ENCODE measurements around the gene DTNB.
"Not testable (repeated sequence)": the region's sequence is repeated elsewhere in the genome, so short reads cannot be mapped to it uniquely, and the experiment has no call there.

Gene DTNB

DNA sequence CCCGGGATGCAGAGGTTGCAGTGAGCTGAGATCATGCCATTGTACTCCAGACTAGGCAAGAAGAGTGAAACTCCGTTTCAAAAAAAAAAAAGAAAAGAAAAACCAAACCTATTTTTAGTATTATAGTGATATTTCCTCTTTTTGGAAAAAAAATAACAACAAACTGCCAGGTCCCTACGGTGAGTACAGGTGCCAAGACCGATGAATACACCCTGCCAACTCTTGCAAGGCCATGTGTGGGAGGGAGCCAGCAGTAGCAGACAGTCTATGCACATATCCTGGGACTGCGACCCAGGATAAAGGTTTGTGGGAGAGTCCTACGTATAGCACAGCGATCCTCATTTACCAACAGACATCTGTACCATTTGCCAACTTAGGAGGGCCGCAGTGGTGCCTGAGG, 262.1 kb downstream of the DTNB start:
- no peak for DNase-seq

DNA sequence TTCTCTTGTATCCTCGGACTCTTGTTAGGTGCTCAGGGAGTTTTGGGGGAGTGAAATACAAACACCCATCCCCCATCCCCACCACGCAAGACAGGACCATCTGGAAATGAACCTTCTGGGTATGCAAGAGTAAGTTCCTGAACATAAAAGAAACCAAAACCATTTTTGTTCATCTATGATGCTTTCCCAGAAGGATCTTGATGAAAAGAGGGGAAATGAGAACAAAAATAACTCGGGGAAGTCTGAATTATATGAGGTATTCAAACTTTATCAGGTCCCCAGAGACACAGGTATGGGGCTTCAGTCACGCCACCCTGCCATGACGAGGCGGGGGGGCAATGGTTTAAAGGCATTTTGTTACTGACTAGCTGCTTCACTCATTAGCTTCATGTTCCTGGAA, 263.0 kb downstream of the DTNB start:
- DNase-seq = no peak

DNA sequence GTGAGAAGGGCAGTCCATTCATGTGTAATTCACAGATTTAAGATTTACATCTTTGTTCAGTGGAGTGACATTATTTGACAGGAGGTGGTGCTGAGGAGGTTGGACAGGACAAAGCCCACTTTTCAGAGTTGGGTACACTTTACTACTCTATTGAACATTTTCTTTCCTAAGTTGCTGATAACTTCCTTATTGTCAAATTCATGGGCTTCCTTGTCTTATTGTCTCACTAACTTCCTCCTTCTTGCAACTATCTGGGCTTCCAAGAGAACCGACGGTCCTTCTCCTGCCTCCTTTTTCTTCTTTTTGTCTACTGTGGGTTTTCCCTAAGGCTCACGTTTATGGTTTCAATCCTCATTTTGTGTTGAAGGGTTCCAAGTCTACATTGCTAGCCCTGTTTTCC, 263.9 kb downstream of the DTNB start:
- DNase-seq = no peak

DNA sequence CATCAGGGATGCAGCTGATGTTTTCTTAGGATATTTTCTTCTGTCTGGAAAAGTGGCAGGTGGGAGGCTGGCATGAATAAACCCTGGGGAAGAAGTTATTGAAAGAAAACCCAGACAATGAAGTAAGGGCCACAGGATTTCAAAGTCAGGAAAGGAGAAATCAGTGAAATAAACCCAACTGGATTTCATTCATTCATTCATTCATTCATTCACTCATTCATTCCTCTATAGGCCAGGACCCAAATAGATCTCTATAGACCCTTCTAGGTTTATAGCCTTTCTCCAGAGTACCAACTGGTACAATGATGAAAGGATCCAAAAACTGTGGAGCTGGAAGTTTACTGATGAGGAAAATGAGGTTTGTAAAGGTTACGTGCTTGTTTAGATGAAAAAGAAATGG, 264.3 kb downstream of the DTNB start:
- no peak for DNase-seq

DNA sequence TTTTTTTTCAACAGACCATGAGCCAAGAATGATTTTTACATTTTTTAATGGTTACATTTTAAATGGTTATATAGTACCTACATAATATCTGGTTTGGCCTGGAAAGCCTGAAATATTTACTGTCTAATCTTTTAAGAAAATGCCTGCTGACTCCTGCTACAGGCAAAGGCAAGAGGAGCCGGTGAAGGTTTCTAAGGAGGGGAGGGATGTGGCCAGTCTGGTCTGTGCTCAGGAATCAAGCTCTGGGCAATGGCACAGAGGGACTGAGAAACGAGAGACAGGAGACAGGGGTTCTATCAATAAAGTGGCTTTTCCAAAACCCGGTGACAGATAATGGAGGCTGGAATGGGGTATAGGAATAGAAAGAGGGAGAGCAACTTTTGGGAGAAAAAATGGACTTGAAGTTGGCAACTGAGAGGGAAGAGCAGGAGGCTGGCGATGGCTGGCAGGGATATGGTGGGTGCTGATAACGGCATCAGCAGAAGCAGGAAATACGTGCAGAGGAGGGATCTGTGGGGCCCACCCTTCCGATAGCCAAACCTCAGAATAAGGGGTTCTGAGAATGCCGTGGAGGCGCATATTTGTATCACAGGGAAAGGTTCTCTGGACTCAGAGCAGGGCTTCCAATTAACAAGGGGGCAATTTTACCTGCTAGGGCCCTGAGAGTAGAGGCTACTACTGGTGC, 267.6 kb downstream of the DTNB start:
- no peak for DNase-seq

DNA sequence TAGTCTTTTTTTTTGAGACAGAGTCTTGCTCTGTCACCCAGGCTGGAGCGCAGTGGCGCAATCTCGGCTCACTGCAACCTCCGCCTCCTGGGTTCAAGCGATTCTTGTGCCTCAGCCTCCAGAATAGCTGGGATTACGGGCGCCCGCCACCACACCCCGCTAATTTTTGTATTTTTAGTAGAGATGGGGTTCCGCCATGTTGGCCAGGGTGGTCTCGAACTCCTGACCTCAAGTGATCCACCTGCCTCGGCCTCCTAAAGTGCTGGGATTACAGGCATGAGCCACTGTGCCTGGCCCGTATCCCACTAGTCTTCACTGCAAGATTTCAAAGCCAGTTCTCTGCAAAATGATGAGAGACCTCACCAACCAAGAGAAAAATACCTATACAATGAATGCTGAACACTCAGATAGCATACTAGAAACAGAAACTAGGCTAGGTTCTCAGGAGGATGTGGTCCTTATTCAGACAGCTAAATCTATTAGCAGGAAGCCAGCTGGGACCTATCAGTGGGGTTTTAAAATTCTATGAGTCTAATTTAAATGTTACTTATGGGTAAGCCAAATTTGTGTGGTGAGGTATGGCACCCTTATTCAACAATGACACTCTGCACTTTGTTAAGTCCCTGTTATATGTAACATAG, 270.1 kb downstream of the DTNB start:
- DNase-seq = not testable (repeated sequence)

DNA sequence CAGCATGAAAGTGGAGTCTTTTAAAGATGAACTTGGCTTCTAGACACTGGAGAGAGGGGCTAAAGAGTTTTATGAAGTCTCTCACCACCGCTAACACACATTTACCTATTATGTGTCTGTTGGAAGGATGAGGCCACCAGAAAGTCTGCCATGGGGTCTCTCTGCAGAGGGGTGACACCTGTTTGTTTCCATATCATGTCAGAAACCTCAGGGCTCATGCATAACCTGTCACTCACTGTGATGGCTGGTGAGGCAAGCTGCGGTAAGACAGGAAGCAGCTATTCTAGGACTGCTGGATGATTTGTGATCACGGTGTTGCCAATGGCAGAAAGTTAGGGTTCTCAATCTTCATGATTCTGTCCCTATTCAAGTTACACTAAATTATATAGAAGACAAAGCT, 270.9 kb downstream of the DTNB start:
- DNase-seq = no peak

DNA sequence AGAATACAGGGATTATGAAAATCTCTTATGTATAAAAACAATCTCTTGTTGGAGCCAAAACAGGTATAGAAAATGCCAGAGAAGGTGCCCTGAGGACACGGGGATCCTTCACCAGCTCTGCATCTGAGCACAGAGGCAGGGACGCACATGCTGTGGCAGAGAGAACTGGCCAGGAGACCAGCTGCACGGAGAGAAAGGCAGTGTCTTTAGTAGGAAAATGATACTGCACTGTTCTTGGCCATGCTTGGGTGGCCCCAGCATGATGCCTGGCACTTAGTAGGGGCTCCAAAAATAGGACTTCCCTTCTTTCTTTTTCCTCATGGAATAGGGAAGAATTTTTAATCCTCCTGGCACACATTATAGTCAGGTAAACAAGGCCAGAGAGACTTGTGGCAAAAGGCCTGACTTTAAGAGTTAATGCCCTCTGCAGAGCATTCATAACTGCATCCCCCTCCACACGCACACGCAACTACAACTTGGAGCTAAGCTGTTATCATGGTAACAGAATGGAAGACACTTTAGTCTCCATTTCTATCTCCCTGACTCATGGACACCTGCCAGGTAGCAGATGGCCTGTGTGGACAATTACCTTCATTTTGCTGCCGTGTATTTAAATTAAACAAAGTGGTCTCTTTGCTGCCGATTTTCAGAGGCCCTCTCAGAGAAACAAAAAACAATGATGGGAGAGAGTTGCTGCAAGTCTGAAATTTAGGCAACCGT, 271.9 kb downstream of the DTNB start:
- DNase-seq = no peak

DNA sequence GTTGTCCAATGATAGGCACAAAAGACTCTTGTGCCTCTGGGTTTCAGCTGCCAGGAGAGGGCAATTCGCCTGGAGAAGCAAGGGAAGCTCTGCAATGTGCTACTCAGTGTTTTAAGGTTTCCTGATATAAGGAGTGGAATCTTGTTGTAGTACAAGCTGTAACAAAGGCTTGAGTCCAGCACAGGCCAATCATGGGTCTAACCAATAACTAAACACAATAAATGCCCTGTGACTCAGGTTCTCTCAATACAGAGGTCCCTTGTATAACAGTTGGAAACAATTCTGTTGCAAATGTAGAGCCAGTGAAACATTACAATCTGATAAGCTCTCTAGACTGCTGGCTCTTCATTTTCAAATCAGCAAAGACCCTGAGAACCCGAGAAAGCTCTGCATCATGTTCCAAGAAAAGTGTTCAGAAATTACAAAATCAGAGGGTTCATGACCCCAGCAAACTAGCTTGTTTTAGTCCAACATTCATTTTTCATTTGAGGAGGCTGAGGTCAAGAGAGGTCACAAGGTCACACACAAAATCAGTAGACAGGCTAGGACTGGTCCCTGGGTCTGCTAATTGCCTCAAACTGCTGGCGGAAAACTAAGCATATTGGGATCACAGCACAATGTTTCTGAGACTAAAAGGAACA, 272.7 kb downstream of the DTNB start:
- no peak for DNase-seq

DNA sequence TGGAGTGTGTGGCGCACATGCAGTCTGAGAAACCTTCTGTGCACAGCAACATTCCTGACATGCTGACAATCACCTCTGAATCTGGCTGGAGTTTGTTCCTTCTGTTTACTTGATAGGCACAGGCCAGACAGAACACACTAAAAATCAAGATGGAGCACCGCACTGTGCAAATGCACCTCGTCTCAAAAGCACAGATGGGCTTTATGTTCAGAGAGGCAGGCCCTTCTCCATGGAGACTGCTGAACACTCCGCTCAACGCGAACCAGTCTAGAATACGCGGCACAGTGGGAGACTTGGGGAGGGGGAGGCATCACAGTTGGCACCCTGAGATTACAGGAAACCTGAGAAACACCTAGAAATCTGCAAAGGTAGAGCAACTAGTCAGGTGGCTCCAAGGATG, 273.2 kb downstream of the DTNB start:
- DNase-seq = no peak

DNA sequence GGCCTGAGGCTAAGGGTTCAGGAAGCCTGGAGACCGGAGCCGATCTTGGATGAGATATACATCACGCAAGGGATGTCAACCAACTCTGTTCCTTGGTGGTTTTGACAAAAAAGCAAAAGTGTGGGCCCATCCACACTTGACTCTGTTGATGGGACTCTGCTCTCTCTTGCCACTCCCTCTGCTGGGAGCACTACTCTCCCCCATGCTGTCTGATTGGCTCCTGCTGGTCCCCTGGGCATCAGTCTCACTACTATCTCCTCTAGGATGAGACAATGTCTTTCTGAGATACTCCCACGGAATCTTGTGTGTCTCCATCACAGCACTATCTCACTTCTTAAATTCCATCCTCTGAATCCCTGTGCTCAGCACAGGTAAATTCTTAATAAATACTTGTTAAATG, 274.8 kb downstream of the DTNB start:
- no peak for DNase-seq

DNA sequence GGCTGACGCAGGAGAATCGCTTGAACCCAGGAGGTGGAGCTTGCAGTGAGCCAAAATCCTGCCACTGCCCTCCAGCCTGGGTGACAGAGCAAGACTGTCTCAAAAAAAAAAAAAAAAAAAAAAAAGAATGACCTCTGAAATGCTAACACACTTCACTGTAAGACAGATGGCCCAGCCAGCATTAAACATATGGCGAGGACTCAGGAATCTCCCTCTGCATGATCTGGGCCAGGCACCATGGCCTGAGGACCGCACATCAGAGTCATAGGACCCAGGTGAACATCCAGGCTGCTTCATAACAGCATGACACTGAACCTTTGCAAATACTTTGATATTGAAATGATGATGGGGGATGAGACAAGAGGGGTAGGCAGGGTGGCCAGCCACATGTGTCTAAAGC, 275.6 kb downstream of the DTNB start:
- no peak for DNase-seq

DNA sequence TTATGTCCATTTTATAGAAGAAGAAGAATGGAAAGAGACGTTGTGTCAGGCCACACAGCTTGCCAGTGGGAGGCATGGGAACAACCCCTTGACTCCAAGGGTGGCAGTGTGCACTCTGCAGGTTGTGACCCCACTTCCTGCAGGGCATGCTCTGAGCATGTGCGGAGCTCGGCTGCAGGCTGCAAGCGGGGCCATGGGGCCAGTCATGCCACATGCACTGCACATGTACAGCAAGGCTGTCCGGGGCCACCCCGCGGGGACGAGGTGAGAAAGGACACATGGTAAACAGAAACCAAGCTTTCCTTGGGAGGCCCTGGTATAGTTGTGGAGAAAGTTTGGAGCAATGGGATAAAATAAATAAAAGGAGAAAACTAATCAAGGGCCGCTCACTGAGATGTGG, 284.2 kb downstream of the DTNB start:
- no peak for DNase-seq

DNA sequence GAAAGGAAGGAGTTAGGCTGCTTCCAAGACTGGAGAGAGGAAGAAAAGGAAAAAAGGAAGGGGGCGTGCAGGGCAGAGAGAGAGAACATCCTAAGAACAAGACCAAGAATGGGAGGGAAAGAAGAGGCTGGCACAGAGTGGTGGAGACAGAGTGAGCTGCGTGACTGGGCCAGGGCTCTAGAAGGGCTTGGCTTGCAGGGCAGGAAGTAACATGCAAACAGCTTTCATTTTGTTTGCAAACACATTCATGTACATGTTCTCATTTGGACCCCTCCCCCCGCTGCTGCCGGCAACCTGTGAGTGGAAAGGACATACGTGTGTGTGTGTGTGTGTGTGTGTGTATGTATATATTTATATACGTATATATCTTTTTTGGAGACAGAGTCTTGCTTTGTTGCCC, 284.9 kb downstream of the DTNB start:
- no peak for DNase-seq

DNA sequence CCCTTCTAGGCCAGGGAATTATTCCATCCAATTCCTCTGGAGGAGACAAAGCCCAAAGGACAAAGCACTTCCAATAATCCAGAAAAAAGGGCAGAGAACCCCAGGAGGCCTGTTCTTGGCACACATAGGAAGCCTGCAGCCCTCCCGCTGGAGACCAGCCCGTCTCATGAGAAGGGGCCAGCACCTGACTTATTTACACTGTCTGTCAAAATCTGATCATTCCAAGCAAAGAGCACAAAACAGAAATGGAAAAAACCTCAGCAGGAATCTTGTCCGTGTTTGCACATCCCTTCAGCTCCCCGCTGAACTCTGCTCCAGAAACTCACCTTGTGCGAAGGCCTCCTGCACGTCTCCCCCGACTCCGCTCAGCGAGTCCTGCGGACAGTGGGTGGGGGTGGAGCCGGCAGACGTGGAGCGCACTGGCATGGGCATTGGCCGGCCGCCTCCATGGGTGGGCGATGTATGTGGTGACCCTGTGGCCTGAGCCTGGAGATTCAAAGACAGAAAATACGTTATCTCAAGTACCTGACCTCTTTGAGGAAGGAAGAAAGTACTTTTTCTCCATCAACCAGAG, 285.4 kb downstream of the DTNB start:
- DNase-seq = no peak

DNA sequence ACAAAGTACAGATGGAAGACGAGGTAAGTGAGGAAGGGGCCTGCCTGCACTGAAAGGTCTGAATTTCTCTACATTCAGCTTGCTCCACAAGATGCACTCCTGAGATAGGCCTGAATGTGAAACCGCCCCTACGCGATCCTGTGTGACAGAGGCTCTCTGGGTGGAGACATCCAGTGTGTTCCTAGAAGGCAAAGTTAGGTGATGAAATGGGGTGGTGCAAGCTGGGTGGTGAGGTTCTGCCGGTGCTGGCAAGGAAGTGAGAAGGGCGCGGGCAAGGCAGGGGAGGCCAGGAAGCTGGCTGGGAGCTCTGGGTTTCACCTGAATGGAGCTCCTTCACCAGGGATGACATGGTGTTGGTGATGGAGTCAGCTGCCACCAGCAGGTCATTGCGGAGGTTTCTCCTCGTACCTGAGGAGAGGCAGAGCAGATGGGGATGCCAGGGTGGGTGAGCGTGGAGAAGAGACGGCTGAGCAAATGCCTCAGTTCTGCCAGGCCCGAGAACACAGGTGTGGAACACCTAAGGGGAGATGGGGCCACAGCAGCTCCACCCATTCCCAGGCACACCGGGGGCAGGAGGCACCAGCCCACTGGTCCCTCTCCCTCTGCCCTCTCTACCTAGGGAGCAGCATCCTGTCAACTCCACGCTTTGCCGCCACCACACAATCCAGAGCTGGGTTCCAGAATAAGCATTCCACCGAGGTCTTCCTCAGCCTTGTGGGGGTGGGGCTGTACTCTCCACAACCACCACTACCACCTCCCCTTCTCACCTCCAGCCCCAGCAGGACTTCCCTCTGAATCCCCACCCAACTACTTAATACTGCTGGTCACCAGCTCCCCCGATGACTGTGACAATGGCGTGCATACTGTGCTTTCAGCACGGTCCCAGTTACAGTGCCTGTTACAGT, 286.2 kb downstream of the DTNB start:
- no peak for DNase-seq

DNA sequence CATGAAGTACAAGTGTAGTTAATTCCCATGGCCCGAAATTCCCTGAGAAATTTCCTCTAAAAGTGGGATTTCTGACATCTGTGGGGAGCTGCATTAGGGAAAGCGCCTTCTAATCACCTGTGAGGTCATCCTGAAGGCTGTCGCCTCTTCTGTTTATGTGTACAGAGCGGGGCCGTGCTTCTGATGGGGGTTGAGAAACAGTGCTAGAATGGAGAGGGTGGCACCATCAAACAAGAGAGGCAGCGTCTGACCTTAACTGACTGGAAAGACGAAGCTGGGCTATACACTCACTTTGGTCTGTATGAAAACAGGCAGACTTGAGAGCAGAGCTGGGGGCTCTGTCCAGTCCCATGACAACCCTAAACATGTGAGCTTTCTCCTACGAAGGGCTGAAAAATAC, 287.5 kb downstream of the DTNB start:
- no peak for DNase-seq

DNA sequence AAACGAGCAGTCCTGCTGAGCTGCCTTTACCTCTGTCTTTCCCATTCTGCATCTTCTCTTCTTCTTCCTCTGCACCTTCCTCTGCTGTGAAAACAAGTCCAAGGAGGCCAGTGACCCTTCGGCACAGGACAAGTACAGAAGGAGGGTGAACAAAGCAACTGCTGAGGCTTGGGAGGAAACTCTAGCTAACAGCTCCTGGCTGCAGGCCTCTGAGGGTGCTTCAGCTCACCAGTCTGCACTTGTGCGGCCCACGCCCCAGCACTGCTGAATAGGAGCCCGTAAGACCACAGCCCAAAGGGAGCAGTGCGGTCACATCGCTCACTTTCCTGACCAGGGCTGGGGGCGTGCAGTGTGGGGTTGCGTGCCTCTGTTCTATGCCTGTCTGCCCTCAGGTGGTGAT, 289.6 kb downstream of the DTNB start:
- DNase-seq = no peak

DNA sequence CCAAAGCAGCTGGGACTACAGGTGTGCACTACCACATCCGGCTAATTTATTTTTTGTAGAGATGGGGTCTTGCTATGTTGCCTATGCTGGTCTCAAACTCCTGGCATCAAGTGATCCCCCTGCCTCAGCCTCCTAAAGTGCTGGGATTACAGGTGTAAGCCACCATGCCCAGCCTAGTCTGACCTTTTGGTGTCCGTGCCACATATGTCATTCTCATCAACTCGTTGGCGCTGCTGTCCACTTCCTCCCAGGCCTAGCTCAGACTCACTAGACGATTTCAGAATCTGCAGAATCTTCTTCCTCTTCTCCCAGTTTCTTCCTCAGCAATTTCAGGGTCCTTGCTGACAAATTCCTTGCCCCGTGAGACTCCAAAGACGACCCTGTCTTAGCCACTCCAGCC, 291.9 kb downstream of the DTNB start:
- DNase-seq = no peak

DNA sequence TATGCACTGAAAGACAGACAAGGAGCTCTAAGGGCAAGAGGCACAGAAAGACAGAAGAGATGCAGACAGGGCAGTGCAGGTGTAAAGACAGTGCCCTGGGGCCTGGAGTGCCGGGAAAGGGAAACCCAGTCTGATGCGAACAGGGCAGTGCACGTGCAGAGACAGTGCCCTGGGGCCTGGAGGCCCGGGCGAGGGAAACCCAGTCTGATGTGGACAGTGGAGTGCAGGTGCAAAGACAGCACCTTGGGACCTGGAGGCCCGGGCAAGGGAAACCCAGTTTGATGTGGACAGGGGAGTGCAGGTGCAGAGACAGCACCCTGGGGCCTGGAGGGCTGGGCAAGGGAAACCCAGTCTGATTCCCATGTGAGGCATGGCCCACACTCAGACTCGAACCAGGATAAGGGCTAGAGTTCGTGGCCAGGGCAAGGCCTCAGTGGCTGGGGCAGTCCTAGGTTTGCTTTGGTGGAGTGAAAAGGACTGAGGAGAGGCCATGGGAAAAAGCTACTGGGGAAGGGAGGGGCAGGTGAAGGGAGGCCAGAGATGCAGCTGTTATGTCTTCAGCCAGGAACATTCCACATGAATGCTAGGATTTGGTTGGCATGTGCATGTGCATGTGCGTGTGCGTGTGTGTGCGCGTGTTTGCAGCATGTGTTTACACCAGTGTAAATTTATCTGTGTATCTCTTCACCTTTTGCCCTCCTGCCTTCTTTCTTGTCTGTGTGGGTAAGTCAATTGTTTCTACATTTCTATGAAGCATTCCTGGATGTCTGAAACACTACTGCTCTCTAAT, 292.6 kb downstream of the DTNB start:
- no peak for DNase-seq

DNA sequence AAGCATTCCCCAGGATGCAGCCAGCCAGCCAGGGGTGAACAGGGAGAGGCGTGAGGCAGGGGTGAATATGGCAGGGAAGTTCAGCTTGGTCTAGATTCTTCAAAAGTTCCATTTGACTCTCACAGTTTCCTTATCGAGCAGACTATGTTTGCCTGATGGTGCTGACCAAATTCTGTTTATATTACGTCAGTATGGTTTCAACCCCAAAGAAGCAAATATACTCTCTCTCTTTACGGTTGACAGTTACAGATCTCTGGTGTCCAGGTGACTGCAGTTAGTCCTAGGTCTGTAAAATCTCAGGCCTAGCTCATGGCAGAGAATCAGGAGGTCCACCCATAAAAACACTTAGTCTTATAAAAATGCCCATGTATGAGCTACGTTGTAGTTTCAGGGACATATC, 293.4 kb downstream of the DTNB start:
- DNase-seq = no peak

DNA sequence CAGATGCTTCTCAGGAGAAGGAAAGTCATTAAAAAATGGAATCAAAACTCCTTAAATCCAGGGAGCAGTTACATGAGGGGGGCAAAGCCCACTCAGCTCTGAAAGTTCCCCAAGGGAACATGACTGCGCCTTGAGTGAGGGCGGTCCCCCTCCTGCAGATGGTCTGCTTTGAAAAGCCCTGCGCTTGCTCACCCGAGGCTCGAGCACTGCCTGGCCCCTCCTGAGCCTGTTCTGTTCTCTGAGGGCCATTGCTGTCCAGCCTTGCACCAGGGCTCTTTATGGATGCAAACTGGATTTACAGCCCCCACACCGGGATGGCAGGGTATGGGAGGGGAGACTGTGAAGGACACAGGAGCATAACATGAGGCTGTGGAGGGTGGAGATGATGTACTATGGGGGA, 293.8 kb downstream of the DTNB start:
- DNase-seq = no peak

Measured in activated CD4-positive, alpha-beta T cell treated with anti-CD3 and anti-CD28 coated beads, Interleukin-10, Interleukin-2, amounts not matched to agents 100 ng/mL and 50 ng/mL, durations not matched to agents 16 hours and 8 hours (primary cell).